KBM-7 (cell line): ENCODE data around the gene AKAP5.

Experiments used
- DNase-seq: peaks from one replicate; pipeline ENCODE4 v3.0.0-alpha.2; 2015
- in situ Hi-C: fragments of 300-500 bp; cut with MboI; formaldehyde crosslinking; loops from 2 replicates; pipeline ENCODE4 v1.14.3; 2020; ENCODE audit warnings: low sequenced_read_pairs, low pct_unique_long_range_greater_than_20kb, mixed read lengths

AKAP5 gene

DNA sequence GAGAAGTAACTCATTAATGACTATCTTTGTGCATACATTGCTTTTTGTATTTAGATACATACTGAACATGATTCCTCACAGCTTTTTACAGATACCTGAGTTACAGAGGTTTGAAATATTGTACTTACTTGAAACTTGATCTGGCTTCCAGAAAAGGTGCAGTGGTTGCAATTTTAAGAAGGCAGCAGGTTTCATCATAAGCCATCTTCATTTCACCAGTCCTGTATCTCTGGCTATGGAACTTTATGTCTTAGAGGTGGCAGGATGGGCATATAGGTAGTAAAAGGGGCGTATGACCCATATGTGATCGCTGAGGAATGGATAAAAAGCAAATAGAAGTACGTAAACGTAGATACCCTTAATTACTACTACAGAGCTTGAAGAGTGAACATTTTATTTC, 52.9 kb downstream of the AKAP5 start:
- in situ Hi-C loops, result no loop called here

DNA sequence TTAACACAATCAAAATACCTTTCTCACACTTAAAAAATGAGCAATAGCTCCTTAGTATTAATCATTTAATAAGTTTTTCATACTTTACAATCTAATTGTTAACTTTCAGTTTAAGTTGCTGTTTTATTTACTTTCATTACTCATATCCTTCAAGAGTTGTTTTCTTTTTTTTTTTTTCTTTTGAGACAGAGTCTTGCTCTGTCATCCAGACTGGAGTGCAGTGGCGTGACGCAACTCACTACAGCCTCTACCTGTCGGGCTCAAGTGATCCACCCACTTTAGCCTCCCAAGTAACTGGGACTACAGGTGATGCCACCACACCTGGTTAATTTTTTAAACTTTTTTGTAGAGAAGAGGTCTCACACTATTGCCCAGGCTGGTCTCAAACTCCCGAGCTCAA, 55.4 kb downstream of the AKAP5 start:
- DNase-seq, result no peak

More for the DNA sequence above, 52.9 kb downstream of the AKAP5 start:
- no peak for DNase-seq

DNA sequence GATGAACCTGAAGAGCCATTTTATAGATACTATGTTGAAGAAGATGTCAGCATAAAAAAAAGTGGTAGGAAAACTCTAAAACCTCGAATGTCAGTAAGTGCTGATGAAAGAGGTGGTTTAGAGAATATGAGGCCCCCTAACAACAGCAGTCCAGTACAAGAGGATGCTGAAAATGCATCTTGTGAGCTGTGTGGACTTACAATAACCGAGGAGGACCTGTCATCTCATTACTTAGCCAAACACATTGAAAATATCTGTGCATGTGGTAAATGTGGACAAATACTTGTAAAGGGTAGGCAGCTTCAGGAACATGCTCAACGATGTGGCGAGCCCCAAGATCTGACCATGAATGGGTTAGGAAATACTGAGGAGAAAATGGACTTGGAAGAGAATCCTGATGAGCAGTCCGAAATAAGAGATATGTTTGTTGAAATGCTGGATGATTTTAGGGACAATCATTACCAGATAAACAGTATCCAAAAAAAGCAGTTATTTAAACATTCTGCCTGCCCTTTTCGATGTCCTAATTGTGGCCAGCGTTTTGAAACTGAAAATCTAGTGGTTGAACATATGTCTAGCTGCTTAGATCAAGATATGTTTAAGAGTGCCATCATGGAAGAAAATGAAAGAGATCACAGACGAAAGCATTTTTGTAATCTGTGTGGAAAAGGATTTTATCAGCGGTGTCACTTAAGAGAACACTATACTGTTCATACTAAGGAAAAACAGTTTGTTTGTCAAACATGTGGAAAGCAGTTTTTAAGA, 57.5 kb downstream of the AKAP5 start:
- in situ Hi-C loops, result no loop called here

More for the DNA sequence above, 55.4 kb downstream of the AKAP5 start:
- in situ Hi-C loops, result no loop called here

More for the DNA sequence above, 57.5 kb downstream of the AKAP5 start:
- DNase-seq, result no peak
